H1 (cell line): ENCODE measurements around the gene ELOVL2. TPM values are rescaled to one million over a fixed set of nuclear protein-coding genes. Genes with fewer than 3 reads are reported as not detected.

Source experiments
- CHD2 ChIP-seq: IDR thresholded peaks from 2 replicates; pipeline ENCODE4 v1.6.1; 2012; ENCODE audit warnings: low read length, improper control_type of control experiment
- RFX5 ChIP-seq: IDR thresholded peaks from 2 replicates; pipeline ENCODE4 v1.6.1; 2011; ENCODE audit warnings: low read depth, low read length, improper control_type of control experiment, borderline replicate concordance
- SUZ12 ChIP-seq: fragments of 200-600 bp; sonication (generic); IDR thresholded peaks from 2 replicates; pipeline ENCODE4 v1.6.1; 2012; ENCODE audit warnings: mild to moderate bottlenecking, inconsistent platforms, low read length, moderate library complexity, mixed read lengths
- TEAD4 ChIP-seq: IDR thresholded peaks from 2 replicates; pipeline ENCODE4 v1.6.1; 2012; ENCODE audit warnings: low read depth, low read length, inconsistent platforms, mixed read lengths
- polyA plus RNA-seq, 7 experiments: library from polyadenylated mRNA; depleted of rRNA in 3 of 7; stranded (reverse) in 5 of 7; unstranded in 2 of 7; fragments of >200 nt in 5 of 7; fragments of 200-250 nt in 2 of 7; gene quantifications; 1 replicate in 5 of 7; 2 replicates in 1 of 7; 4 replicates in 1 of 7; pipeline versions ENCODE4 v1.2.1 to v1.2.3, GENCODE V29; 2011 to 2013; ENCODE audit warnings: missing spikeins in 2 of 7, mixed read lengths in 2 of 7
- total RNA-seq: library from RNA; stranded (reverse); fragmentation: NEBNext Ultra II Directional; extraction: Animal tissue kit (Norgen Biotek cat#: 25700); gene quantifications from 2 replicates; pipeline ENCODE4 v1.2.1, GENCODE V29; 2021
- TF ChIP-seq, protein P1 (sequence below): fragments of 300-600 bp; sonication (generic); IDR thresholded peaks from 2 replicates; pipeline ENCODE4 v1.7.1; 2012; ENCODE audit warnings: low read length, moderate library complexity, mild to moderate bottlenecking, inconsistent platforms; ENCODE audit not compliant: insufficient replicate concordance

Gene ELOVL2
- total and polyA plus RNA-seq, 2 of the 8 experiments (the other 6 are each of a cell fraction or from before 2014, with no cell fraction given) = 0.42 to 0.89 TPM

DNA sequence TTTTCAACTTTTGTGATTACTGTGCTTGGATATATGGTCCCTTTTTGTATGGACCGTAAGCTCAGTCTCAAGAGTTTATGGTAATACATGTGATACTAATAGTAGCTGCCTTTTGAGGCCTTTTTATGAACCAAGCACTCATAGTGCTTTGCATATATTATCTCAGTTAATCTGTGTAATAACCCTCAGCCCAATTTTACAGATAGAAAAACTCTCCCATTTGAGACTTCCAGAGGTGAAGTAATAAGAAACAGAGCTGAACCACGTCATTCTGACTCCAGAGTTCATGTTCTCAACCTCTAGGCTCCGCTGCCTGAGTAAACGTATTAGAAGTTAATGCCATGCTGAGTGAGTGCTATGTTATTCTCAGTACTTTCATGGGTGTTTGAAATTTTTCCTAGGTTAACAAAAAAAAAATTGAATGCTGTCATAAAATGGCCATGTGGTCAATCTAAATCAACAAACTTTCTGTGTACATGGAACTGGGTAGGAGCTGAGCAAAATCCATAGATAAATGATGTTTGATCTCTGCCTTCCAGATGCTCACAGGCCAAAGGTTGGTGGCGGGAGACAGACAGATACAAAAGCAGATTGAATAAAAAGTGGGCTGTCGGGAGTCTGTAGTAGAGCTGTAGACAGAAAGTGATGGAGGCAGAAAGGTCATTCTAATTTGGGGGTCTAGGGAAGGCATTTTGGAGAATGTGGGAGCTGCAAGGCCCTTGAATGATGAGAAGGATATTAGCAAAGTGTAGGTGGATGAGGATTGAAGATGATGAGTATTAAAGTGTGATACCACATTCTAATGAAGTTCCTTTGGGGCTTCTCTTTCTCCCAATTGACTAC lies 22.6 kb upstream of the ELOVL2 start (continued):
- TF ChIP-seq, protein P1, sequence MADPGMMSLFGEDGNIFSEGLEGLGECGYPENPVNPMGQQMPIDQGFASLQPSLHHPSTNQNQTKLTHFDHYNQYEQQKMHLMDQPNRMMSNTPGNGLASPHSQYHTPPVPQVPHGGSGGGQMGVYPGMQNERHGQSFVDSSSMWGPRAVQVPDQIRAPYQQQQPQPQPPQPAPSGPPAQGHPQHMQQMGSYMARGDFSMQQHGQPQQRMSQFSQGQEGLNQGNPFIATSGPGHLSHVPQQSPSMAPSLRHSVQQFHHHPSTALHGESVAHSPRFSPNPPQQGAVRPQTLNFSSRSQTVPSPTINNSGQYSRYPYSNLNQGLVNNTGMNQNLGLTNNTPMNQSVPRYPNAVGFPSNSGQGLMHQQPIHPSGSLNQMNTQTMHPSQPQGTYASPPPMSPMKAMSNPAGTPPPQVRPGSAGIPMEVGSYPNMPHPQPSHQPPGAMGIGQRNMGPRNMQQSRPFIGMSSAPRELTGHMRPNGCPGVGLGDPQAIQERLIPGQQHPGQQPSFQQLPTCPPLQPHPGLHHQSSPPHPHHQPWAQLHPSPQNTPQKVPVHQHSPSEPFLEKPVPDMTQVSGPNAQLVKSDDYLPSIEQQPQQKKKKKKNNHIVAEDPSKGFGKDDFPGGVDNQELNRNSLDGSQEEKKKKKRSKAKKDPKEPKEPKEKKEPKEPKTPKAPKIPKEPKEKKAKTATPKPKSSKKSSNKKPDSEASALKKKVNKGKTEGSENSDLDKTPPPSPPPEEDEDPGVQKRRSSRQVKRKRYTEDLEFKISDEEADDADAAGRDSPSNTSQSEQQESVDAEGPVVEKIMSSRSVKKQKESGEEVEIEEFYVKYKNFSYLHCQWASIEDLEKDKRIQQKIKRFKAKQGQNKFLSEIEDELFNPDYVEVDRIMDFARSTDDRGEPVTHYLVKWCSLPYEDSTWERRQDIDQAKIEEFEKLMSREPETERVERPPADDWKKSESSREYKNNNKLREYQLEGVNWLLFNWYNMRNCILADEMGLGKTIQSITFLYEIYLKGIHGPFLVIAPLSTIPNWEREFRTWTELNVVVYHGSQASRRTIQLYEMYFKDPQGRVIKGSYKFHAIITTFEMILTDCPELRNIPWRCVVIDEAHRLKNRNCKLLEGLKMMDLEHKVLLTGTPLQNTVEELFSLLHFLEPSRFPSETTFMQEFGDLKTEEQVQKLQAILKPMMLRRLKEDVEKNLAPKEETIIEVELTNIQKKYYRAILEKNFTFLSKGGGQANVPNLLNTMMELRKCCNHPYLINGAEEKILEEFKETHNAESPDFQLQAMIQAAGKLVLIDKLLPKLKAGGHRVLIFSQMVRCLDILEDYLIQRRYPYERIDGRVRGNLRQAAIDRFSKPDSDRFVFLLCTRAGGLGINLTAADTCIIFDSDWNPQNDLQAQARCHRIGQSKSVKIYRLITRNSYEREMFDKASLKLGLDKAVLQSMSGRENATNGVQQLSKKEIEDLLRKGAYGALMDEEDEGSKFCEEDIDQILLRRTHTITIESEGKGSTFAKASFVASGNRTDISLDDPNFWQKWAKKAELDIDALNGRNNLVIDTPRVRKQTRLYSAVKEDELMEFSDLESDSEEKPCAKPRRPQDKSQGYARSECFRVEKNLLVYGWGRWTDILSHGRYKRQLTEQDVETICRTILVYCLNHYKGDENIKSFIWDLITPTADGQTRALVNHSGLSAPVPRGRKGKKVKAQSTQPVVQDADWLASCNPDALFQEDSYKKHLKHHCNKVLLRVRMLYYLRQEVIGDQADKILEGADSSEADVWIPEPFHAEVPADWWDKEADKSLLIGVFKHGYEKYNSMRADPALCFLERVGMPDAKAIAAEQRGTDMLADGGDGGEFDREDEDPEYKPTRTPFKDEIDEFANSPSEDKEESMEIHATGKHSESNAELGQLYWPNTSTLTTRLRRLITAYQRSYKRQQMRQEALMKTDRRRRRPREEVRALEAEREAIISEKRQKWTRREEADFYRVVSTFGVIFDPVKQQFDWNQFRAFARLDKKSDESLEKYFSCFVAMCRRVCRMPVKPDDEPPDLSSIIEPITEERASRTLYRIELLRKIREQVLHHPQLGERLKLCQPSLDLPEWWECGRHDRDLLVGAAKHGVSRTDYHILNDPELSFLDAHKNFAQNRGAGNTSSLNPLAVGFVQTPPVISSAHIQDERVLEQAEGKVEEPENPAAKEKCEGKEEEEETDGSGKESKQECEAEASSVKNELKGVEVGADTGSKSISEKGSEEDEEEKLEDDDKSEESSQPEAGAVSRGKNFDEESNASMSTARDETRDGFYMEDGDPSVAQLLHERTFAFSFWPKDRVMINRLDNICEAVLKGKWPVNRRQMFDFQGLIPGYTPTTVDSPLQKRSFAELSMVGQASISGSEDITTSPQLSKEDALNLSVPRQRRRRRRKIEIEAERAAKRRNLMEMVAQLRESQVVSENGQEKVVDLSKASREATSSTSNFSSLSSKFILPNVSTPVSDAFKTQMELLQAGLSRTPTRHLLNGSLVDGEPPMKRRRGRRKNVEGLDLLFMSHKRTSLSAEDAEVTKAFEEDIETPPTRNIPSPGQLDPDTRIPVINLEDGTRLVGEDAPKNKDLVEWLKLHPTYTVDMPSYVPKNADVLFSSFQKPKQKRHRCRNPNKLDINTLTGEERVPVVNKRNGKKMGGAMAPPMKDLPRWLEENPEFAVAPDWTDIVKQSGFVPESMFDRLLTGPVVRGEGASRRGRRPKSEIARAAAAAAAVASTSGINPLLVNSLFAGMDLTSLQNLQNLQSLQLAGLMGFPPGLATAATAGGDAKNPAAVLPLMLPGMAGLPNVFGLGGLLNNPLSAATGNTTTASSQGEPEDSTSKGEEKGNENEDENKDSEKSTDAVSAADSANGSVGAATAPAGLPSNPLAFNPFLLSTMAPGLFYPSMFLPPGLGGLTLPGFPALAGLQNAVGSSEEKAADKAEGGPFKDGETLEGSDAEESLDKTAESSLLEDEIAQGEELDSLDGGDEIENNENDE = no peak
- TF ChIP-seq RFX5 = no peak
- TF ChIP-seq TEAD4 = no peak
- no peak for TF ChIP-seq SUZ12
- TF ChIP-seq CHD2 = no peak
